ENCODE results near the gene GBP7.
"Not testable (repeated sequence)": the region's sequence is repeated elsewhere in the genome, so short reads cannot be mapped to it uniquely, and the experiment has no call there.

The GBP7 gene

GRCh38 chr1:89175601-89176256 is at the start of gene GBP7:
Gene GBP7 (minus strand): TSS chr1:89176003. CDS start chr1:89171935, 4,068 bp downstream.
- no peak for DNase-seq

GRCh38 chr1:89221341-89221740 is 45.5 kb upstream of the GBP7 start:
- DNase-seq = no peak

GRCh38 chr1:89219851-89220250 is 44.0 kb upstream of the GBP7 start:
- DNase-seq = not testable (repeated sequence)

- not testable (repeated sequence) for DNase-seq
Observed at GRCh38 chr1:89218941-89219340, 43.1 kb upstream of the GBP7 start.

GRCh38 chr1:89213347-89213746 is 37.5 kb upstream of the GBP7 start:
- no peak for DNase-seq

GRCh38 chr1:89211035-89211634 is 35.3 kb upstream of the GBP7 start:
- DNase-seq = no peak

- no peak for DNase-seq
Observed at GRCh38 chr1:89206373-89206772, 30.6 kb upstream of the GBP7 start.

- DNase-seq = no peak
Observed at GRCh38 chr1:89203166-89203565, 27.4 kb upstream of the GBP7 start.

GRCh38 chr1:89201106-89201794 is 25.4 kb upstream of the GBP7 start:
- no peak for DNase-seq

GRCh38 chr1:89200663-89201062 is 24.9 kb upstream of the GBP7 start:
- DNase-seq = no peak

GRCh38 chr1:89199525-89200031 is 23.8 kb upstream of the GBP7 start:
- DNase-seq = no peak

GRCh38 chr1:89198491-89199072 is 22.8 kb upstream of the GBP7 start, which contains the start of gene GBP4:
Gene GBP4 (minus strand): TSS chr1:89198942. CDS start chr1:89198834, 108 bp downstream.
- peak; percentile 48 to 55 for DNase-seq

GRCh38 chr1:89198081-89198480 is 22.3 kb upstream of the GBP7 start:
- peak in 1 of 2 experiments; percentile 23 for DNase-seq

- no peak for DNase-seq
Observed at GRCh38 chr1:89195476-89195875, 19.7 kb upstream of the GBP7 start.

GRCh38 chr1:89191314-89191713 is 15.5 kb upstream of the GBP7 start:
- no peak for DNase-seq

GRCh38 chr1:89190017-89190416 is 14.2 kb upstream of the GBP7 start:
- no peak for DNase-seq

- no peak for DNase-seq
Observed at GRCh38 chr1:89179343-89179742, 3.5 kb upstream of the GBP7 start.

- no peak for DNase-seq
Observed at GRCh38 chr1:89176971-89177370, 1.2 kb upstream of the GBP7 start.

- DNase-seq = no peak
Observed at GRCh38 chr1:89174491-89174890, 1.3 kb downstream of the GBP7 start.

- no peak for DNase-seq
Observed at GRCh38 chr1:89172468-89173143, 3.2 kb downstream of the GBP7 start.

GRCh38 chr1:89171067-89171438 is 4.8 kb downstream of the GBP7 start:
- no peak for DNase-seq

GRCh38 chr1:89170170-89171066 is 5.4 kb downstream of the GBP7 start:
- no peak for DNase-seq
